Jurkat, Clone E6-1 (cell line): ENCODE measurements around the gene COL19A1.
"Not testable (repeated sequence)": the region's sequence is repeated elsewhere in the genome, so short reads cannot be mapped to it uniquely, and the experiment has no call there.

Experiments used
- DNase-seq: peaks from one replicate; pipeline ENCODE4 v3.0.0-alpha.2; 2011; ENCODE audit warnings: low read depth, low spot score
- H3K4me3 ChIP-seq: 2 replicates; pipeline ENCODE4 v1.5.1; 2011; ENCODE audit warnings: mild to moderate bottlenecking, low read length, control low read depth, moderate library complexity

COL19A1 gene

DNA sequence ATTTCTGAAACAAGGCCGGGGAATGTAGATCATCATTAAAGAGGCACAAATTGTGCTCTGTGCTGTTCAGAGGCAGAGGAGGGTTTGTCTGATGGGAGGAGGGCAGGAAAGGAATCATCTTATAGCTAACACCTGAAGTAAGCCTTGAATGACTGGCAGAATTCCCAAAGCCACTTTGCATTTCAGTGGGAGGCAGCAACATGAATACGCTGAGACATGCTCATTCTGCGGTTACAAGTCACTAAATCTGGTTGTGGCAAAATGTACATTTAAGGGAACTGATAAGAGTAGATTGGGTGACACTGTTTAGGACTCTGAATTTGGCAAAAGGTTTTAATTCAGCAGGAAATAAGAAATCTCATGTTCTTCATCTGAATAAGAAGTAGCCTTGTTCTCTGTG lies 4.4 kb upstream of the COL19A1 start:
- H3K4me3 ChIP-seq, result no peak overlapping the region
- DNase-seq, result no peak

DNA sequence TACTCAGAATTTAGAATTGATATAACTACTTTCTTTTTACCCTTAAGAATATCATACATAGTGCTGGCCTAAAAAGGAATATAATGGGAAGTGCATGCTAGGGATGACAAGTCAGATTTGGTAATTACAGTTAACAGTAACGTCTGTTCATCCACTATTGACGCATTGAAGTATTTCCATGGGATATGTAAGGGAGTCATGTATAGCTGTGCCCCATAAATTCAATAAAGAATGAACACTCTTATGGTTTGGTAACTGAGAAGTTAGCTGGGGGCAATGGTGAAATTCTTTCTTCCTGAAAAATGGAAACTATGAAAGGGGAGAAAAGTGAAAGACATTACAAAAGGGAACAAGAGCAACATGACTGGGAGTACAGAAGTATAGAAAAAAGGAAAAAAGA lies 2.6 kb upstream of the COL19A1 start:
- H3K4me3 ChIP-seq, result no peak overlapping the region
- DNase-seq, result no peak

DNA sequence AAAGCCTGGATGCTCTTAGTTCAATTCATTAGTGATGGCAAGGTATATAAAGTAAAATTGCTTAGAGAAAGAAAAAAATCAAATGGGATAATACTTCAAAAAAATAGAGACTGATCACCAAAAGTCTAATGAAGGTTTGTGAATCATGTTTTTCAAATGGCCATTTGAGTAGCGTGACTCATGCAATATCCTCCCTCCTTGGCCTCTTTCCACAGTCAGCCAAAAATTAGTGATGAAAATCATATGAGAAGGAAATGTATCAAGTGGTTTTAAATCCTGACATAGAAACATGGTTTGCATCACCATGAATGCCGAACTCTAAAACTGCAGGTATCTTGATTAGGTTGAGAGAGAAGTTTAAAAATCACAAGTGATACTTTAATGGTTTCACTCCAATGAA lies 1.2 kb upstream of the COL19A1 start:
- no peak overlapping the region for H3K4me3 ChIP-seq
- no peak for DNase-seq

DNA sequence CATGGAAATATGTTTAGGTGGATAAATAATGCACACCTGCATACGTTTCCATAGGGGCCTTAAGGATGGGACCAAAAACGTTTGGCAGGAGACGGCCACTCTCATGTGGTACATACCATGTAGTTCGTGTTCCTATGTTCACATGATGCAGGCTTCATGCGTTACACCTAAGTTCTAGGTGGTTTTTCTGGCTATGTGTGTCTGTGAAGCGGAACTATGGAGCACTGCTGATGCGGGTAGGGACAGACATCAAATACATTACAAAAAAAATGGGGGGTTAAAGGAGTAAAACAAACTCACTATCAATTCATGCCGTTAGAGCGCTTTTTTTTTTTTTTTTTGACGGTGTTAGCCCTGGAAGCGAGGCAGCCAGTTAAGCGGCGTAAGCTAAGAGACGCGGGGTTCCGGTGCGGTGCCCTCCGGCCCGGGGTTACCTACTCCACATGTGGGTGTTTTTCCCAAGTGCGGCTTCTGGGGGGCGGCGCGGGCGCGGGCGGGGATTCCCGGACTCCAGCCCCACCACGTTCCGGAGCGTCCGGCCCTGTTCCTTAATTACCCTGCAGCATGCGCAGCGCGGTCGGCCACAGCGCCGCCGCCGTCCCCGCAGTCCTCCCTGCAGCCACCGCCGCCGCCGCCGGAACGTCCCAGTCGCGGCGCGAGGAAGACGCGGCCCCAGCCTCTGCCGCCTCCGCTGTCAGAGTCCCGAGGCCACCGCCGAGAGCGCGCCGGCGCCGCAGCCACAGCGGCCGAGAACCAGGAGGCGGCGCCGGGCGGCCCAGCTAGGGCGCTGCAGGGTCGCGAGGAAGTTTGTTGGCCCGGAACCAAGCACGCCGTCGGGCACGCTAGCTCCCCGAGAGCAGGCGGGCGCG lies 648 bp downstream of the COL19A1 start:
- no peak overlapping the region for H3K4me3 ChIP-seq
- DNase-seq, result no peak

DNA sequence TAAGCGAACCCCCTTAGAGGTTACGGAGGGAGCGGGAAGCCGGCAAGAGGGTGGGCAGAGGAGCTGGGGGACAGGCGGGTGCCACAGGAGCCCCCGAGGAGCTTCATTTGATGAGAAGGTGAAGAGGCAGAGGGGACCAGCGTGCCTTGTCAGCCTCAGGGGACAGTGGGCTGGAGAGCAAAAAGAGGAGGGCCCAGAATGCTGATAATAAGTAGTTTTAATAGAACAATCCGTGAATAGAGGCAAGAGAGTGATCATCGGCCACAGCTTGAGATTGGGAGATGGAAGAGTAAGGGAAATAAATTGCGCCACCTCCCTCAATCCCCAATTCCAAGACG lies 1.3 kb downstream of the COL19A1 start:
- DNase-seq, result no peak
- H3K4me3 ChIP-seq, result no peak overlapping the region

DNA sequence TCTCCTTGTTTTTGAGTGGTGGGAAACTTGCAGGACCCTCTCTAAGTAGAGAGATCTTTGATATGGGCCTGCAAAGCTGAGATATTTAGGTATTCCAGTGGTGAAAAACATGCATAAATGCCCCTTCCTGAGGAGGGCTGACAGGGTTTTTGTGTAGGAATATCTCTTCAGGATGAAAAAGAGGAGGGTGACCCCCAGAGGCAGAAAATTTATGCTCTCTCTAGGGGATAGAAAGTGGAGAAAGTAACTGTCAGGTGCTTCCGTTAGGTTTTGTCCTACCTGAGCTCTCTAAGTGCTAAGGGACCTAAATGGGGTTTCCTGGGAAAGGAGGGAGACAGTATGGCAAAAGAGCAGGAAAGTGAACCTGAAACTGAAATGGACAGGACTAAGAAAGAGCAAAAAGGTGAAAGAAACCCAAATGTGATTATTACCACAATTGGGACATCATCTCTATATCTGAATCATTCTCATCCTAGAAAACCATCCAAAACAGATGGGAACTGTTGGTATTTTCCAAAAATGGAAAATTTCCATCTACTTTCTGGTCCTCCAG lies 2.0 kb downstream of the COL19A1 start:
- H3K4me3 ChIP-seq, result no peak overlapping the region
- no peak for DNase-seq

DNA sequence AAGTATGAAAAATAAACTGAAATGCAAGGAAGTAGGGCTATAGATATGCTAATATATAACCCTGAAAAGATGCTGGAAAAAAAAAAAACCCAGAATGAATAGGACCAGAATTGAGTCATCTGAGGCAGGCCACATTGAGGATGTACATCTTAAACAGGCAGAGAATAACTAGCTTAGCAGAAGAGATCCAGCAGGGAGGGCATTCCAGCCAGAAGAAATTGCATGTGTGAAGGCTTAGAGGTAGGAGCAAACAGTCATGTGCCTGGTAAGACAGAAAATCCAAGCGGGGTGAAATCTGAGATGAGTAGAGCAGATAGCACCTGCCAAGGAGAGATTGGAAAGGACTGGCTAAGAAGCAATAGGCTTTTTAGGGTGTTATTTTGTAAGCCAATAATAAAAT lies 2.6 kb downstream of the COL19A1 start:
- no peak overlapping the region for H3K4me3 ChIP-seq
- no peak for DNase-seq

DNA sequence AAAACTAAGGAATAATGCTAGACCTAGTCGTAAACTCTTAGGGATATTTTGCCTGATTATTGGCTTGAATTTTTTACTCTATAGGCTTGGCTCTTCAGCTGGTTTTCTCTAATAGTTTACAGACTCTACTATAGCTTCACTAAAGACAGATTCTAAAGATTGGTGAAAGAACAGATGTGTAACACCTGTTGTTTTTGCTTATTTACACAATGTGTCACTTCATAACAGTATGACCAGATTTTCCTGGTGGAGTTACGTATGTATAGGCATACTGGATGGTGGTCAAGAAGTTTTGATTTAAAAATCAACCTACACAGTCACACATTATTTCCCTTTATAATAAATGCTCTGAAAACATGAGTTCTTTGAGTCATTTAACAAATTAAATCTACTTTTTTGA lies 4.8 kb downstream of the COL19A1 start:
- DNase-seq, result no peak
- no peak overlapping the region for H3K4me3 ChIP-seq

DNA sequence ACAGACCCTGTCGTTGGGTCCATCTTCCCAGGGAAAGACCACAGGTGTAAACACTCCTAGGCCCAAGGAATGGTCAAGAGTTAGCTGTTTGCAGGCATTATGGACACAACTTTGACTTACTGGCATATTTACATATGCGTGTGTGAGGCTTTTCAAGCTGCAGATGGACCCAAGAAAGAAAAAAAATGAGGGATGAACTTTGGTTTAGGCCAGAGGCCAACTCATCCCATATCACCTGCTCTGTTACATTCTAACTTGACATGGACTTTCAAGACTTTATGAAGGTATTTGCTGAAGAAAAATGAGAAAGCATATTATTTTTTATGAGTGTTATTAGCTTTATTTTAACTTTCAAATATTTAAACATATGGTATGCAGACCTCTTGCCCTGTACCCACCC lies 6.9 kb downstream of the COL19A1 start:
- no peak overlapping the region for H3K4me3 ChIP-seq
- DNase-seq, result no peak

DNA sequence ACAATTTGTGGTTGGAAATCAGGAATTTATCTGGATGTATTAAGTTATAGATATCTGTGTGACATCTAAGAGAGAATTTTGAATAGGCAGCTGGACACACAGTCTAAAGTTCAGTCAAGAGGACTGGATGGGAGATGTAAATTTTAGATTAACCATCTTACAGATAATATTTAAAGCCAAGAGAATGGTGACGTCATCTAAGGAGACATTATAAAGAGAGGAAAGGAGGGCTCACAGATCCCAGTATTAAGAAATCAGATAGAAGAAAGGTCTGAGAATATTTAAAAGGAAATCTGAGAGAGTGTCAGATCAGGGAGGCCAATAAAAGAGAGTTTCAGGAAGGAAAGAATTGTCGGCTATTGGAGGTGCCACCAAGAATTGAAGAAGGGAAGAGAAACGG lies 9.4 kb downstream of the COL19A1 start:
- H3K4me3 ChIP-seq, result no peak overlapping the region
- DNase-seq, result no peak

DNA sequence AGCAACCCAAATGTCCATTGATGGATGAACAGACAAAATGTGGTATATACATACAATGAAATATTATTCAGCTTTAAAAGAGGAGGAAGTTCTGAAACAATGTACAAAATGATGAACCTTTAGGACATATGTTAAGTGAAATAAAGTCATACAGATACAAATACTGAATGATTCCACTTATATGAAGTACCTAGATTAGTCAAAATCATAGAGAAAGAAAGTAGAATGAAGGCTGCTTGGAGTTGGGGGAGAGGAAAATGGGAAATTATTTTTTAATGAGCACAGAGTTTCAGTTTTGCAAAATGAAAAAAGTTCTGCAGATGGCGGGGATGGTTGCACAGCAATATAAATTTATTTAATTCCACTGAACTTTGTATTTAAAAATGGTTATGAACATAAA lies 12.4 kb downstream of the COL19A1 start:
- DNase-seq, result no peak
- H3K4me3 ChIP-seq, result no peak overlapping the region

DNA sequence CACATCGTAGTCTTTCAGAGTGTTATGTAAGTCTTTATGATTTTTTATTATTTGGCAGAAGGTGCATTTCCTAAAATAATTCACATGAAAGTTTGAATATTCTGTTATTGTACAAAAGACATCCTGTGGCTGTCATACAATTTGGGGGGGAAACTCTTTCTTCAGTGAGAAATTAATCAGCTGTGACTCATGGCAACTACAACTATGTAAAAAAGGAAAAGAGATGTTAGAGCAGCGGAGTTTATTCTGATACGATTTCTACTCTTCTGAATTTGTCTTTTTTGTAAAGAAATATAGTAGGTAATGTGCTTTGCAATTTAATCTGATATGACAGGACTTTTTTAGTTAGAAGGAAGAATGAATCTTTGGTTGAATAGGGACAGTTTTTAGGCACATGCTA lies 14.2 kb downstream of the COL19A1 start:
- no peak for DNase-seq
- H3K4me3 ChIP-seq, result no peak overlapping the region

DNA sequence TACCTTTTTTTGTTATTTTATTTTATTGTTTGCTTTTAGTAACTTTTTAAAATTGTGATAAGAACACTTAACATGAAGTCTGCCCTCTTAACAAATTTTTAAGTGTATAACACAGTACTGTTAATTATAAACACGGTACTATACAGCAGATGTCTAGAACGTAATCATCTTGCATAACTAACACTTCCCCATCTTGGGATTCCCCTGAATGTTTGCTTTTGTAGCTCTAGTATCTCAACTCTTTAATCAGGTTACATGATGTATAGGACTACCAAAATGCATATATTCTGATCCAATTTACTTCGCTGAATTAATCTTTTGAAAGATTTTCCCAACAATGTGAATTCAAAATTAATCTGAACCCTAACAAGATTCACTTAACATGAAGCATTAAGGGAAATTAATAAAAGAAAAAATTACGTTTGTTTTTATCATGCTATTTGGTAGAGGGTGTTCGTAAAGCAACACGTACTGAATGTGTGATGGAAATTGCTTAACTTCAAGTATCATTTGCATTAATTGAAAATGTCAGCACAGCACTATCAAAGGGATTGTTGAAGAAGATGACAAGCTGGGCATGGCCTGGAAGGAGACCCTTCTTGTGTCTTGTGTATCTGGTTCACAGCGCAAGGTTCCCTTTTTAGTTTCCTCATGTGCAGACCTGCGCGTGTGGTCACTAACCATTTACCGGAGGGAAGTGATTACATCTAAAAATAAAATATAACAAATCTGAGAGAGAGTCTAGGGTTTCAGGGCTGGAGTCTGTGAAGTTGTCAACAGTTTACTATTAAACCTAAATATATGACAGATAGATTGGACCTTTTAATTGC lies 15.2 kb downstream of the COL19A1 start:
- no peak overlapping the region for H3K4me3 ChIP-seq
- no peak for DNase-seq

DNA sequence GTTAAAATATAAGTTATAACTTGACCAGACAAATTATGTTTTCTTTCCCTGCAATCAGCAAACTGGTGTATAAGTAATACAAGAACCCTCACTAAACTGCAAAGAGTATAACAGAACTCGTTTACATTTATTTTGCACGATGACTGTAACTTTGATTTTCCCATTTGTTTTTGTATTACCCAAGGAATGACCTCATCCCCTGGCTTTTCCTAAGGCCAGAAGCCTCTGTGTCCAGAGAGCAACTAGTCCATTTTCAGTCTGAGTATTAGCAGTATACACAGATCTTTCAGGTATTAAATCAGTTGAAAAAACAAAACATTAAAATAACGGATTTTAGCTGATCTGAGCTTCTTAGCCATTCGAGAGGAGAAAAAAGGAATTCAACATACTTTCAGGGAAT lies 17.2 kb downstream of the COL19A1 start:
- H3K4me3 ChIP-seq, result no peak overlapping the region
- DNase-seq, result no peak

DNA sequence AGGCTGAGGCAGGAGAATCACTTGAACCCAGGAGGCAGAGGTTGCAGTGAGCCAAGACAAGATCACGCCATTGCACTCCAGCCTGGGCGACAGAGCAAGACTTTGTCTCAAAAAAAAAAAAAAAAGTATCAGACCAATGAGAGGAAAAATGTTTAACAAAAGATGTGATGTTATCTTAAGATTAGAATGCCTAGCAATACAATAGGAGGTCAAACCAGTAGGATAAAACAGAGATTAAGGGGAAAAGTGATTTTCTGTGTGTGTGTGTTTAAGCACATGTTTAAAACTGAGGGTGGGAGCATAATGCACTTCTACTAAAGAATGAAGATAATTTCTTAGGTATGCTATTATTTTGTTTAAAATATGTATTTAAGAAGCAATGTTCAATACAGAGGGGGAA lies 17.9 kb downstream of the COL19A1 start:
- DNase-seq, result no peak
- no peak overlapping the region for H3K4me3 ChIP-seq

DNA sequence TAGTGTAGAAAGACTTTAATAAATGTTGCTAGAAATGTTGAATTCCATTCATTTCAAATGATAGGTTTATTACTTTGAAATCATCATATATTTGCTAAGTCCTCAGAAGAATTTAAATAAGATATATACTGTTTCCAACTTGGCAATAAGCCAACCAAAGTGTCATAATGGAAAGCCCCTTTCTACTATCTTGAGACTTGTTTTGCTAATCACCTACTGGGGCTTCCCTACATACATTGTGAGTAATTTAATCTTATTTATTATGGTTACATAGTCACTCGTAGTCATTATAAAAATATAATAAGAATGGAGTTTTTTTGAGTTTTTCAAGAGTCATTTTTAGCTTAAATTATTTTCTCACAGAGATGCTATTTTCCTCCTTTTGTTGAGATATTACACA lies 20.7 kb downstream of the COL19A1 start:
- H3K4me3 ChIP-seq, result no peak overlapping the region
- DNase-seq, result no peak

DNA sequence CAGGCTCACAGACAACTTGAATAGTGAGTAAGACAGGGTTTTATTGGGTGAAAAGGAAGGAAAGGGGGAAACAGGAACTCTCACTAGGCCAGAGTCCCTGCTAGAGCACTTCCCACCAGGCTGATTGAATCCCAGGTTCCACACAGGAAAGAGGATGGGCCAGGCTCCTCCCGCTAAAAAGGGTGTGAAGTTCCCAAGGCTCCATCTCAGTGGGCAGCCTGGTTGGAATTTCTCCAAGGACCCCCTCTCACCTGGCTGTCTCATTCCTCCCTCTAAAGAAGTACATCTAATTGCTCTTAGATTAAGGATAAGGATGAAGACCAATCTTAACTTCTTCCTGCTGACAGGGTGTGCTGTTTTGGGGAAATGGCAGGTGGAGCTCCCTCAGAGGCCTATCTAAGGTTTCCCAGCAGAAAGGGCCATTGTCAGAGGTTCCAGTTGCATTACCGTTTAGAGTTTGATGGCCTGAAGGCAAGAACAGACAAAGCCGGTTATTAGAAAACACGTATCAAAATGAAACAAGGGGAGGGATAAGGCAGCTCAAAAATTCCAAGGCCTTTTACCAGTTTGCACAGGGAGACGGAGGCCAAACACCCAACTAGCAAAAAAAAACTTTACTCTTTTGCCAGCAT lies 21.5 kb downstream of the COL19A1 start:
- no peak for DNase-seq
- H3K4me3 ChIP-seq, result no peak overlapping the region

DNA sequence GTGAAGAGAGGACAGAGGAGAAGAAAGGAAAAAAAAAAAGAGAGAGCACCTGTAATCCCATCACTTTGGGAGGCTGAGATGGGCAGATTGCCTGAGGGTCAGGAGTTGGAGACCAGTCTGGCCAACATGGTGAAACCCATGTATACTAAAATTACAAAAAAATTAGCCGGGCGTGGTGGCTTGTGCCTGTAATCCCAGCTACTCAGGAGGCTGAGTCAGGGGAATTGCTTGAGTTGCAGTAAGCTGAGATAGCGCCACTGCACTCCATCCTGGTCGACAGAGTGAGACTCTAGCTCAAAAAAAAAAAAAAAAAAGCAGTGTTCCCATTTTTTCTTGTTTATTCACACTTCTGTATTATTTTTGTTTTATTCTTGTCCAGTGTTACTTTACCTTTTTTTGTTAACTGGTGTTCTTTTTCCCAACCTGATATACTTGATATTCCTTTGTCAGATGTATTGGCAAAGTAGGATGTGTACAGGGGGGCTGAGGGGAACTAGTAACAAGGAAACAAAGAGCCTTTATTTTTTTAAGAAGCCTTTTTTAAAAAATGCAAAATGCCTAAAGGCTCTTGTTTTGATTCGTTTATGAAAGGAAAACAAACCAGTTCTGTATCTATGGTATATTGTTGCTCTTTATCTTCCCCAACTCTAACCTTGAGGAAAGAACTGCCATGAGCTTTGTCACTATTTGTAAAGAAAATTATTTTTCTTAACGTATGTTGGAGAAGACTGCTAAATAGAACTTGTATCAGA lies 22.3 kb downstream of the COL19A1 start:
- no peak for DNase-seq
- no peak overlapping the region for H3K4me3 ChIP-seq

DNA sequence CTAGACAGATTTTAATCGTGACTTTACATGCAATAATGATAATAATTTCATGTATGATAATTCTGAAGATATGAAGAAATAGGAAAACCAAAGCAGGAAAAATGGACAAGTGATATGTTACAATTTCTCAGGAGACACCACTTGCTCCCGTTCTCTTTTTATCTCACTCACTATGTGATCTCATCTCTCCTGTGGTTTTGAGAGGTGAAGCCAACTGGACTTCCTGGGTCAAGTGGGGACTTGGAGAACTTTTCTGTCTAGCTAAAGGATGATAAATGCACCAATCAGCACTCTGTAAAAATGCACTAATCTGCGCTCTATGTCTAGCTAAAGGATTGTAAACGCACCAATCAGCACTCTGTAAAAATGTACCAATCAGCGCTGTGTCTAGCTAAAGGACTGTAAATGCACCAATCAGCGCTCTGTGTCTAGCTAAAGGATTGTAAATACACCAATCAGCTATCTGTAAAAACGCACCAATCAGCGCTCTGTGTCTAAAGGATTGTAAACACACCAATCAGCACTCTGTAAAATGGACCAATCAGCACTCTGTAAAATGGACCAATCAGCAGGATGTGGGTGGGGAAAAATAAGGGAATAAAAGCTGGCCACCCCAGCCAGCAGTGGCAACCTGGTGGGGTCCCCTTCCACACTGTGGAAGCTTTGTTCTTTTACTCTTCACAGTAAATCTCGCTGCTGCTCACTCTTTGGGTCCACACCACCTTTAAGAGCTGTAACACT lies 23.0 kb downstream of the COL19A1 start:
- not testable (repeated sequence) for H3K4me3 ChIP-seq, DNase-seq
